HG03060 (cell line): ENCODE data around the gene GNA12.

Experiments used
- ATAC-seq: cut with Tn5 transposase; IDR thresholded peaks from one replicate; pipeline ENCODE4 v1.9.1; 2021; ENCODE audit warnings: low read depth, moderate number of reproducible peaks; ENCODE audit not compliant: unreplicated experiment

Gene GNA12

GRCh38 chr7:2838873-2839578 is 5.1 kb downstream of the GNA12 start:
- ATAC-seq, result no peak

GRCh38 chr7:2838451-2838850 is 5.7 kb downstream of the GNA12 start:
- ATAC-seq, result no peak

GRCh38 chr7:2837496-2837895 is 6.6 kb downstream of the GNA12 start:
- no peak for ATAC-seq

- no peak for ATAC-seq
These were observed 9.2 kb downstream of the GNA12 start for GRCh38 chr7:2834748-2835441.

GRCh38 chr7:2833083-2833910 is 10.8 kb downstream of the GNA12 start:
- ATAC-seq, result no peak

- no peak for ATAC-seq
These were observed 11.6 kb downstream of the GNA12 start for GRCh38 chr7:2832461-2832860.

- ATAC-seq, result no peak
These were observed 13.3 kb downstream of the GNA12 start for GRCh38 chr7:2830609-2831376.

- ATAC-seq, result no peak
These were observed 15.1 kb downstream of the GNA12 start for GRCh38 chr7:2829040-2829439.

GRCh38 chr7:2826771-2827170 is 17.3 kb downstream of the GNA12 start:
- no peak for ATAC-seq

GRCh38 chr7:2825559-2826227 is 18.4 kb downstream of the GNA12 start:
- no peak for ATAC-seq

GRCh38 chr7:2824678-2825461 is 19.2 kb downstream of the GNA12 start:
- ATAC-seq, result no peak

GRCh38 chr7:2824026-2824677 is 20.0 kb downstream of the GNA12 start:
- ATAC-seq, result no peak

- ATAC-seq, result no peak
These were observed 21.0 kb downstream of the GNA12 start for GRCh38 chr7:2823130-2823529.

GRCh38 chr7:2821842-2822507 is 22.1 kb downstream of the GNA12 start:
- peak; percentile 32 for ATAC-seq

GRCh38 chr7:2821161-2821841 is 22.8 kb downstream of the GNA12 start:
- peak; percentile 43 for ATAC-seq

GRCh38 chr7:2820508-2820934 is 23.6 kb downstream of the GNA12 start:
- ATAC-seq, result no peak

GRCh38 chr7:2819954-2820397 is 24.1 kb downstream of the GNA12 start:
- ATAC-seq, result no peak
